ENCODE measurements around the gene PRKAR1B.

PRKAR1B gene

GRCh38 chr7:727104-727805, at the start of gene PRKAR1B:
PRKAR1B (minus strand) TSS chr7:727281; CDS start chr7:711505, 15,776 bp downstream.
- peak within 1 kb of the TSS; percentile 53 for H3K4me3 ChIP-seq (ENCODE audit: low read depth, low read length)

GRCh38 chr7:776381-776780, 49.3 kb upstream of the PRKAR1B start:
- H3K4me3 ChIP-seq (ENCODE audit: low read depth, low read length) = no peak overlapping the region

GRCh38 chr7:774161-775109, 47.4 kb upstream of the PRKAR1B start:
- H3K4me3 ChIP-seq (ENCODE audit: low read depth, low read length) = no peak overlapping the region

GRCh38 chr7:773622-773915, 46.5 kb upstream of the PRKAR1B start:
- H3K4me3 ChIP-seq (ENCODE audit: low read depth, low read length) = no peak overlapping the region

GRCh38 chr7:772861-773621, 46.0 kb upstream of the PRKAR1B start:
- H3K4me3 ChIP-seq (ENCODE audit: low read depth, low read length) = no peak overlapping the region

GRCh38 chr7:772392-772791, 45.3 kb upstream of the PRKAR1B start:
- H3K4me3 ChIP-seq (ENCODE audit: low read depth, low read length) = no peak overlapping the region

- H3K4me3 ChIP-seq (ENCODE audit: low read depth, low read length) = no peak overlapping the region
Measured at GRCh38 chr7:772005-772294, 44.9 kb upstream of the PRKAR1B start.

GRCh38 chr7:771234-772004, 44.3 kb upstream of the PRKAR1B start:
- no peak overlapping the region for H3K4me3 ChIP-seq (ENCODE audit: low read depth, low read length)

GRCh38 chr7:770741-771166, 43.7 kb upstream of the PRKAR1B start:
- H3K4me3 ChIP-seq (ENCODE audit: low read depth, low read length) = no peak overlapping the region

GRCh38 chr7:770336-770735, 43.3 kb upstream of the PRKAR1B start:
- H3K4me3 ChIP-seq (ENCODE audit: low read depth, low read length) = no peak overlapping the region

GRCh38 chr7:768881-769504, 41.9 kb upstream of the PRKAR1B start:
- no peak overlapping the region for H3K4me3 ChIP-seq (ENCODE audit: low read depth, low read length)

GRCh38 chr7:767941-768731, 41.1 kb upstream of the PRKAR1B start:
- no peak overlapping the region for H3K4me3 ChIP-seq (ENCODE audit: low read depth, low read length)

GRCh38 chr7:767580-767940, 40.5 kb upstream of the PRKAR1B start:
- no peak overlapping the region for H3K4me3 ChIP-seq (ENCODE audit: low read depth, low read length)

GRCh38 chr7:765383-765782, 38.3 kb upstream of the PRKAR1B start:
- no peak overlapping the region for H3K4me3 ChIP-seq (ENCODE audit: low read depth, low read length)

- H3K4me3 ChIP-seq (ENCODE audit: low read depth, low read length) = no peak overlapping the region
Measured at GRCh38 chr7:763762-764161, 36.7 kb upstream of the PRKAR1B start.

GRCh38 chr7:762885-763284, 35.8 kb upstream of the PRKAR1B start:
- no peak overlapping the region for H3K4me3 ChIP-seq (ENCODE audit: low read depth, low read length)

GRCh38 chr7:761631-762030, 34.5 kb upstream of the PRKAR1B start:
- H3K4me3 ChIP-seq (ENCODE audit: low read depth, low read length) = no peak overlapping the region

- no peak overlapping the region for H3K4me3 ChIP-seq (ENCODE audit: low read depth, low read length)
Measured at GRCh38 chr7:761101-761500, 34.0 kb upstream of the PRKAR1B start.

GRCh38 chr7:760006-760405, 32.9 kb upstream of the PRKAR1B start:
- no peak overlapping the region for H3K4me3 ChIP-seq (ENCODE audit: low read depth, low read length)

- no peak overlapping the region for H3K4me3 ChIP-seq (ENCODE audit: low read depth, low read length)
Measured at GRCh38 chr7:759569-759968, 32.5 kb upstream of the PRKAR1B start.

Measured in iPS-11a (cell line).